ENCODE measurements around the gene GFER.

Gene GFER

GRCh38 chr16:2026461-2027023, 42.5 kb downstream of the GFER start, which contains the start of gene NHERF2:
Gene NHERF2, plus strand, starts transcription at chr16:2026902. Its CDS starts 104 bp downstream, at chr16:2027006.
- Histone ChIP-seq H3K79me2 (ENCODE audit: insufficient read depth, low read length) (no peaks in the 10 kb centered on the region), H3K4me2 (ENCODE audit: insufficient read depth, low read length) (peak within 1 kb of the TSS; percentile 56), H4K20me1 (ENCODE audit: insufficient read depth, low read length) (peaks cover 7% of the 10 kb centered on the region), H3K36me3 (ENCODE audit: insufficient read depth, low read length) (no peaks in the 10 kb centered on the region), H3K27ac (ENCODE audit: low read length) (no peak within 1 kb of the TSS), H3K4me1 (ENCODE audit: insufficient read depth, low read length) (peaks cover 20% of the 10 kb centered on the region), H3K9me3 (ENCODE audit: insufficient read depth, low read length, severe bottlenecking) (no peaks in the 10 kb centered on the region), H3K9ac (ENCODE audit: low read depth, low read length) (no peak within 1 kb of the TSS), H3K27me3 (ENCODE audit: insufficient read depth, low read length, poor library complexity) (peaks cover 33% of the 10 kb centered on the region), H2AFZ (ENCODE audit: low read depth, low read length) (no peak within 1 kb of the TSS), H3K4me3 (ENCODE audit: low read depth in 1 of 2, low read length in 2 of 2) (no peak within 1 kb of the TSS)
- peak; percentile 28 for DNase-seq
- ATAC-seq (ENCODE audit: insufficient read depth, low read depth), result no peak
- TF ChIP-seq EZH2 (IDR thresholded peaks at IDR 0.05; ENCODE audit: borderline replicate concordance, low read depth, low read length, severe bottlenecking) (no peak), CTCF (IDR thresholded peaks at IDR 0.05; ENCODE audit: borderline replicate concordance, extremely low read depth, low read length, poor library complexity, severe bottlenecking) (no peak)

- Histone ChIP-seq H4K20me1 (ENCODE audit: insufficient read depth, low read length) (peaks cover 9% of the 10 kb centered on the region), H3K4me1 (ENCODE audit: insufficient read depth, low read length) (peaks cover 20% of the 10 kb centered on the region), H2AFZ (ENCODE audit: low read depth, low read length) (no peak overlapping the region), H3K36me3 (ENCODE audit: insufficient read depth, low read length) (no peaks in the 10 kb centered on the region), H3K79me2 (ENCODE audit: insufficient read depth, low read length) (no peaks in the 10 kb centered on the region), H3K4me3 (ENCODE audit: low read depth in 1 of 2, low read length in 2 of 2) (no peak overlapping the region), H3K27ac (ENCODE audit: low read length) (no peak overlapping the region), H3K9ac (ENCODE audit: low read depth, low read length) (no peak overlapping the region), H3K27me3 (ENCODE audit: insufficient read depth, low read length, poor library complexity) (peaks cover 33% of the 10 kb centered on the region), H3K4me2 (ENCODE audit: insufficient read depth, low read length) (peak overlapping the region; percentile 56), H3K9me3 (ENCODE audit: insufficient read depth, low read length, severe bottlenecking) (no peaks in the 10 kb centered on the region)
- no peak for ATAC-seq (ENCODE audit: insufficient read depth, low read depth)
- TF ChIP-seq CTCF (IDR thresholded peaks at IDR 0.05; ENCODE audit: borderline replicate concordance, extremely low read depth, low read length, poor library complexity, severe bottlenecking) (no peak), EZH2 (IDR thresholded peaks at IDR 0.05; ENCODE audit: borderline replicate concordance, low read depth, low read length, severe bottlenecking) (no peak)
- DNase-seq, result no peak
Observed at GRCh38 chr16:2027024-2028010, 43.3 kb downstream of the GFER start.

GRCh38 chr16:2028146-2028545, 44.2 kb downstream of the GFER start:
- DNase-seq (no peak), ATAC-seq (ENCODE audit: insufficient read depth, low read depth) (no peak)
- Histone ChIP-seq H3K27ac (ENCODE audit: low read length) (no peak overlapping the region), H3K4me2 (ENCODE audit: insufficient read depth, low read length) (no peak overlapping the region), H2AFZ (ENCODE audit: low read depth, low read length) (no peak overlapping the region), H3K79me2 (ENCODE audit: insufficient read depth, low read length) (no peaks in the 10 kb centered on the region), H3K4me3 (ENCODE audit: low read depth in 1 of 2, low read length in 2 of 2) (no peak overlapping the region), H3K4me1 (ENCODE audit: insufficient read depth, low read length) (peaks cover 11% of the 10 kb centered on the region), H4K20me1 (ENCODE audit: insufficient read depth, low read length) (peaks cover 10% of the 10 kb centered on the region), H3K9me3 (ENCODE audit: insufficient read depth, low read length, severe bottlenecking) (no peaks in the 10 kb centered on the region), H3K9ac (ENCODE audit: low read depth, low read length) (no peak overlapping the region), H3K36me3 (ENCODE audit: insufficient read depth, low read length) (no peaks in the 10 kb centered on the region), H3K27me3 (ENCODE audit: insufficient read depth, low read length, poor library complexity) (peaks cover 33% of the 10 kb centered on the region)
- no peak for TF ChIP-seq CTCF (IDR thresholded peaks at IDR 0.05; ENCODE audit: borderline replicate concordance, extremely low read depth, low read length, poor library complexity, severe bottlenecking)
- TF ChIP-seq EZH2 (IDR thresholded peaks at IDR 0.05; ENCODE audit: borderline replicate concordance, low read depth, low read length, severe bottlenecking), result no peak

All from DND-41 (cell line).